Measurements from ENCODE around the gene COL25A1.

DNA sequence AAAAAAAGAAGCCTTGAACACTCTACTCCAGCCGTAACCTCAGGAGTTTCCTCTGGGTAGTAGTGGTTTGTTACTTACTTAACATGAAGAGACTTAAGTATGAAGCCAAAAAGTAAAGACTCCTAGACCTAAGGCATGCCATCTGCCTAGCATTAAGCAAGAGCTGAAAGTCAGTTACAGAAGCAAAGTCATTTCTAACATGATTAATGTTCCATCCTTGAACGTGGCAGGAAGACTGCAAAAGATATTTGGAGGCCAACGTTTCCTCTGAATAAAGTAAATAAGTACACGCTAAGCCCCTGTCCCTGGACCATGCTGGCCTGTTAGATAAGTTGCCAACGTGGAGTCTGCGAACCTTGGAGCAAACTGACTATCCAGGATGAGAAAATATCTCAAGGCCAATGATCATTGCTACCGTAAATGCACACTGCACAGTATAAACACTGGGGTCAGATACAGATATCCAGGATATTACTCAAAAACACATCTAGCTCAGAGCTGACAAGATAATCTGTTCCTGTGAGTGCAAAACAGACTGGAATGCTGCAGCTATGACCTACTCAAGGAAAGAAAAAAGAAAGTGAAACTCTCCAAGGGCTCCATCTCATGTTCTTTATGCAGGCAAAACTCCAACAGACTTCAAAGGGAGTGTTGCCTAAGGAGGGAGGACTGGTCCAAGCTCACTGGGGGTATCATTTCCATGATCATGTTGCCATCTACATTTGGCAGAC is 255.8 kb downstream of the COL25A1 start:
- TF ChIP-seq EP300 (IDR thresholded peaks at IDR 0.05; ENCODE audit: low read depth): no peak
- TF ChIP-seq, protein P1, sequence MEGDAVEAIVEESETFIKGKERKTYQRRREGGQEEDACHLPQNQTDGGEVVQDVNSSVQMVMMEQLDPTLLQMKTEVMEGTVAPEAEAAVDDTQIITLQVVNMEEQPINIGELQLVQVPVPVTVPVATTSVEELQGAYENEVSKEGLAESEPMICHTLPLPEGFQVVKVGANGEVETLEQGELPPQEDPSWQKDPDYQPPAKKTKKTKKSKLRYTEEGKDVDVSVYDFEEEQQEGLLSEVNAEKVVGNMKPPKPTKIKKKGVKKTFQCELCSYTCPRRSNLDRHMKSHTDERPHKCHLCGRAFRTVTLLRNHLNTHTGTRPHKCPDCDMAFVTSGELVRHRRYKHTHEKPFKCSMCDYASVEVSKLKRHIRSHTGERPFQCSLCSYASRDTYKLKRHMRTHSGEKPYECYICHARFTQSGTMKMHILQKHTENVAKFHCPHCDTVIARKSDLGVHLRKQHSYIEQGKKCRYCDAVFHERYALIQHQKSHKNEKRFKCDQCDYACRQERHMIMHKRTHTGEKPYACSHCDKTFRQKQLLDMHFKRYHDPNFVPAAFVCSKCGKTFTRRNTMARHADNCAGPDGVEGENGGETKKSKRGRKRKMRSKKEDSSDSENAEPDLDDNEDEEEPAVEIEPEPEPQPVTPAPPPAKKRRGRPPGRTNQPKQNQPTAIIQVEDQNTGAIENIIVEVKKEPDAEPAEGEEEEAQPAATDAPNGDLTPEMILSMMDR (IDR thresholded peaks at IDR 0.05): no peak
